ENCODE data around the gene CFAP61.
"Not testable (repeated sequence)": the region's sequence is repeated elsewhere in the genome, so short reads cannot be mapped to it uniquely, and the experiment has no call there.

Gene CFAP61

DNA sequence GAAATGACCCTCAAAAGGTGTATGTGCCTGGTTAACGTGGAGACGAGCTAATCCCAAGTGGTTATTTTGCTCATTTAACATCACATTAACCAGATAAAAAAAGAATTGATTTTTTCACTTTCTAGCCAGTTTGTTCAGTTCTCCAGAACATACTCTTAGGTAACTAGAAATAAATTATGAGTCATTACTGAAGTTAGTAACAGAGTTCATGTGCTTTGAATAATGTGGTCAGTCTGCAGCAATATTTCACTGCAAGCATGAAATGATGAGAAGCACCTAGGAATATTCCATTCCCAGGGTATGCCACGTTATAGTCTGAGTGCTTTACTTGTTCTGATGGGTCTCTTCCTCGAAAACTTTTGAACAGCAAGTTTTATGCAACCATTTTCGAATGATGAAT is 177.3 kb downstream of the CFAP61 start:
- no peak overlapping the region for H3K4me3 ChIP-seq (ENCODE audit: low read depth, low read length)
- TF ChIP-seq, protein P1, sequence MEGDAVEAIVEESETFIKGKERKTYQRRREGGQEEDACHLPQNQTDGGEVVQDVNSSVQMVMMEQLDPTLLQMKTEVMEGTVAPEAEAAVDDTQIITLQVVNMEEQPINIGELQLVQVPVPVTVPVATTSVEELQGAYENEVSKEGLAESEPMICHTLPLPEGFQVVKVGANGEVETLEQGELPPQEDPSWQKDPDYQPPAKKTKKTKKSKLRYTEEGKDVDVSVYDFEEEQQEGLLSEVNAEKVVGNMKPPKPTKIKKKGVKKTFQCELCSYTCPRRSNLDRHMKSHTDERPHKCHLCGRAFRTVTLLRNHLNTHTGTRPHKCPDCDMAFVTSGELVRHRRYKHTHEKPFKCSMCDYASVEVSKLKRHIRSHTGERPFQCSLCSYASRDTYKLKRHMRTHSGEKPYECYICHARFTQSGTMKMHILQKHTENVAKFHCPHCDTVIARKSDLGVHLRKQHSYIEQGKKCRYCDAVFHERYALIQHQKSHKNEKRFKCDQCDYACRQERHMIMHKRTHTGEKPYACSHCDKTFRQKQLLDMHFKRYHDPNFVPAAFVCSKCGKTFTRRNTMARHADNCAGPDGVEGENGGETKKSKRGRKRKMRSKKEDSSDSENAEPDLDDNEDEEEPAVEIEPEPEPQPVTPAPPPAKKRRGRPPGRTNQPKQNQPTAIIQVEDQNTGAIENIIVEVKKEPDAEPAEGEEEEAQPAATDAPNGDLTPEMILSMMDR (IDR thresholded peaks at IDR 0.05; ENCODE audit: low read depth, low read length): no peak

DNA sequence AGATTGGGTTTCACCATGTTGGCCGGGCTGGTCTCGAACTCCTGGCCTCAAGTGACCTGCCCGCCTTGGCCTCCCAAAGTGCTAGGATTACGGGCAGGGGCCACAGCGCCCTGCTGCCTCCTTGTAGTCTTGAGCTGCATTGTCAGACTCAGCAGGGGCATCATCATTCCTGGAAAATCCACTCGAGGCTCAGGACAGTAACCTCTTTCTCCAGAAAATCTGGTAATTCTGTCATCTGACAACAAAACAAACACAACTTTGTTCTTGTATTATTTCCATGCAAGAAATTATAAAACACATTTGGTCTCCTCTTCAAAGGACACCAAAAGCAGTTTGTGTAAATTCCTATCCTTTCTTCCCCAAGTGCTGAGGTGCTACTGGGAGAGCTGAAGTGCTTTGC is 178.4 kb downstream of the CFAP61 start:
- TF ChIP-seq, protein P1 (IDR thresholded peaks at IDR 0.05; ENCODE audit: low read depth, low read length): no peak
- H3K4me3 ChIP-seq (ENCODE audit: low read depth, low read length): no peak overlapping the region

DNA sequence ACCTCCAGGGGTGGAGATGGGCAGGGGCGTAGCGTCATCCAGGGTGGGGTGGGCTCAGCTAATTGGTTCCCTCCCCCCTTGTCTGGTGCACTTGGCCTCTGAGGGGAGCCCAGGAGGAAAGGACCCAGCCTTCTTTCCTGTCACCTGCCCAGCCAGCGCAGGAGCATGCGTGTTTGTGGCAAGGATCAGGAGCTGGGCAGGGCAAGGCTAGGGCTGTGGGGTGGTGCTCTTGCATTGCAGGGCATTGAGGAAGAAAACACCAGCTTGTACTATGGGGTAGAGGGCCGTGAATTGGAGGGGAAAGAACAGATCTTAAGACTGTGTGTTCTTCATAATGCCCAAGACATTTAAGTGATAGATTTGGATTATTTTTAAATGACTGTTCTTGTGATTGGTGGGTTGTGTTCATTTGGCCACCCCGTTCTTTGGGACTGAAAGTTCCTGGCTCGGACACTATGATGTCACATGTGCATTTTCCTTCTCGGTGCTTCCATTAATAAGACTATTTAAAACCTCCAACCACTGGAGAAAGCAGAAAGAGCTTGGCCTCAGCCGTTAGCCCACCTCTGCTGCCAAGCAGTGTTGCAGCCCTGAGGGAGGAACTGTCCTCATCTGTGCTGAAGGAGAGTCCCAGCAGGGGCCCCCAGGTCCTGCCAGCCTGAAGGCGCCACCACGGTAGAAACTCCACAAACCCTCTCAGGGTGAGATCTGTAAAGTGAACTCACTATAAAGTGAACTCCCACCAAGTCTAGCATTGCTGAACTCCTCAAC is 179.4 kb downstream of the CFAP61 start:
- TF ChIP-seq, protein P1 (IDR thresholded peaks at IDR 0.05; ENCODE audit: low read depth, low read length): no peak
- H3K4me3 ChIP-seq (ENCODE audit: low read depth, low read length): no peak overlapping the region

DNA sequence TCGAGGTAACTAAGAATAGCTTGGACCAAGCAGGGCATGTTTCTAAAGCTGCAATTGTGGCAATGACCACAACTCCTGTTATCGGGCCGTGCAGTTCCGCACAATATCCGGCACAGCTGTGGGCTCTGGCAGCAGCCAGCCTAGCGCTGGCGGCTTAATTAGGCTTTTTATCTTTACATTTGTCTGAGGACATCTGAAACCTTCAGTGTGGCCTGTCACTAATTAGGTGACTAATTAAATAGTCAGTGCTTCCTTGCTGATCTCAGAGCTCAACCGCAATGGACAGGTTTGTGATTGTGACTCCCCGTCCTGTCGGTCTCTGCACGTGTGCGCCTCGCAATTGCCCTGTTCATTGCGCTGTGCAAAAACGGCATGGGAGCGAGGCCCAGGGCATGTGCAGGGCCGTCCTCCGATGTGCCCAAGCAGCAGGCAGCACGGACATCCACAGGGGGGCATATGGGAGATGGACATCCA is 180.7 kb downstream of the CFAP61 start:
- TF ChIP-seq, protein P1 (IDR thresholded peaks at IDR 0.05; ENCODE audit: low read depth, low read length): no peak
- H3K4me3 ChIP-seq (ENCODE audit: low read depth, low read length): no peak overlapping the region

DNA sequence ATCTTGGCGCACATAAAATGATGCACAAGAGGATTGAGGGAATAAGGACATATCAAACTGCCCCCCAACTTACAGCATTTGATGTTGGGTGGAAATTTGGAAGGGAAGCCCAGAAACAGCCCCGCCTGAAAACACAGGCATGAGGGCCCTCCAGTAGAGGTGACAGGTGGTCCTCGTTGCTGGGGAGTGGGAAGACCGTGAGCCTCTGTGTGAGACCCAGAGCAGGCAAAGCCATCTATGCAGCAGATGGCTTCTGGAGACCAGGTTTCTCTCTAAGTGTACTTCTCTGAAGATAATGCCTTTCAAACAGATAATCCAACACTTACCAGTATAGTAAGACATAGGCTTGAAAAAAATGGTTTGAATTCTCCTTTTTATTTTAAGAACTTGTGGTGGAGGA is 183.3 kb downstream of the CFAP61 start:
- TF ChIP-seq, protein P1 (IDR thresholded peaks at IDR 0.05; ENCODE audit: low read depth, low read length): no peak
- H3K4me3 ChIP-seq (ENCODE audit: low read depth, low read length): no peak overlapping the region

DNA sequence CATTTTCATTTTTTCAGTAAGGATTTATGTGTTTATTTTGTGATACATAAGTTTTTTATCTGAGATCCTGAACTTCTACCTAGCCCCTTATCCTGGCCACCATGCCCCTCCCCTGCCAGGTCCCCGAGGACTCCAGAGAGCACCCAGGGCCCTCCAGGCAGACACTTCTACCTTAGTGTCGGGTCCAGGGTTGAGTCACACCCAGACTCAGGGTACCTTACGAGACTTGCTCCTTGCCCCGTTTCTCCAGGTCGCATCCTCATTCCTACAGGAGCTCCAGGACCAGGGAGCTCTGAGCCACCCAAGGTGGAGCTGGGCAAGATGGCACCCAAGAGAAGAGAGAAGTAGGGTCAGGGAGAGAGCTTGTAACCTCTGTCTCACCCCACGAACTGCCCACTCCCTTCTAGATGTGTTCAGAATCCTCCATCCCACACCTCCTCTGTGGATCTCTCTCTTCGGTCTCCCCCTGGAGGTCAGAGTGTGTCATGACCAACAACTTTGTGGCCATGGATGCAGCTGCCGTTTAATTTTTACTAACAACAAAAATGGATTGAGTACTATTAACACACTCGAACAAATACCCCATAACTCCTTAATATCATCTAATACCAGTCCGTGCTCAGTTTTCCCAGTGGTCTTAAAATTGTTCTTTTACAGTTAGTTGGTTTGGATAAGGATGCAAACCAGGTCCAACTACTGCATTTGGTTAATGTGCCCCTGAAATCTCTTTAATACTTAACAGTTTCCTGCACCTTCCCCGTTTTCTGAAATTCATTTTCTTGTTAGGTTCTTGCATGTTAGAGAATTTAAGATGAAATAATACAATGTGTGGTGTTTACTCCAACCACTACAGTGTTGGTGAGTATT is 185.0 kb downstream of the CFAP61 start:
- no peak overlapping the region for H3K4me3 ChIP-seq (ENCODE audit: low read depth, low read length)
- TF ChIP-seq, protein P1 (IDR thresholded peaks at IDR 0.05; ENCODE audit: low read depth, low read length): peak; percentile 86

DNA sequence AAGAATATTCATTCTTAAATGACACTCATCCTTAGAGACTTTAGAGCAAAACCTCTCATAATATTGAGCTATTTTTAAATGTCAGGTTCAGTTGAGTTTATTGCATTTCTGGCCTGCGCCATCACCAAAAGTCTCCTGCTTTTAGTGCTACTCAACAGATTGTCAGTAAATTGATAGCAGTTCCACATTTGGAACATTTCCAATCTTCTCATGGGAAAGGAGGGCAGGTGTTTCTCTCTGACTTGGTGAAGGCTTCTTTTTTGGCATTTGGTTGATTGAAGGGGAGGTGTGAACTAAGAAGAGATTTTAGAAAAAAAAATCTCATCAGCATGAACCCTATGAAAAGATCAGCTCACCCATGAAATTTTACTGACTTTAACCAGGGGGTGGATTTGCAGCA is 189.6 kb downstream of the CFAP61 start:
- TF ChIP-seq, protein P1 (IDR thresholded peaks at IDR 0.05; ENCODE audit: low read depth, low read length): no peak
- H3K4me3 ChIP-seq (ENCODE audit: low read depth, low read length): no peak overlapping the region

DNA sequence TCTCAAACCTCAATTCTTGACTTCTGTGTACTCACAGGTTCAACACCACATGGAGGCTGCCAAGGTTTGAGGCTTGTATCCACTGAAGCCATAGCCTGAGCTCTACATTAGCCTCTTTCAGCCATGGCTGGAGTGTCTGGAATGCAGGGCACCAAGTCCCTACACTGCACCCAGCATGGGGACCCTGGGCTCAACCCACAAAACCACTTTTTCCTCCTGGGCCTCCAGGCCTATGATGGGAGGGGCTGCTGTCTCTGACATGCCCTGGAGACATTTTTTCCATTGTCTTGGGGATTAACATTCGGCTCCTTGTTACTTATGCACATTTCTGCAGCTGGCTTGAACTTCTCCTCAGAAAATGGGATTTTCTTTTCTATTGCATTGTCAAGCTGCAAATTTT is 192.1 kb downstream of the CFAP61 start:
- not testable (repeated sequence) for H3K4me3 ChIP-seq (ENCODE audit: low read depth, low read length)

Measured in WI38 (cell line).